Subcutaneous adipose tissue (tissue), 4 donors: ENCODE measurements around the gene RNF138. TPM values are rescaled to one million over a fixed set of nuclear protein-coding genes. Genes with fewer than 3 reads are reported as not detected.

Source experiments
- total RNA-seq, 4 donors: library from RNA; depleted of rRNA; stranded (reverse); fragments of >200 nt; gene quantifications; one replicate each; pipeline ENCODE4 v1.1.0, GENCODE V29; 2016
- TF ChIP-seq, protein P1 (sequence below): fragments of 450-650 bp; IDR thresholded peaks from one replicate; pipeline ENCODE4 v1.5.1; 2016; ENCODE audit warnings: low read depth, mild to moderate bottlenecking, control low read depth, antibody characterized with exemption, moderate library complexity

The RNF138 gene
- total RNA-seq, 4 donors from 2014 or later = 19.7 to 31.6 (median 22.3) TPM

DNA sequence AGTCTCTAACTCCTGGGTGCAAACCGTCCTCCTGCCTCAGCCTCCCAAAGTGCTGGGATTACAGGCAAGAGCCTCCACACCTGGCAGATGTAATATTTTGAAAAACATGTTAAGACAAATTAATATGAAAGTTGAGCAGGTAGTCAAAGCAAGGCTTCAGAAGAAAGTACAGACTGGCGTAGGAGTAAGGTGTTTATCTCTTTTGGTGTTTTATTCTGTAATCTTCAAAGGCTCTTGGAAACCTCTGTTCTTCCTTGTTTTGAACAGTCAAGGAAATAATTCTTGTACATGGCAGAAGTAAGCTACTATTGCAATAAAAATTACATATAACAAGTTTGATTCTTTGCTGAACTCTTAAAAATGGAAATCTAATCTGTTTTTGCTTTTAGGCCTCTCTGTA lies 5.3 kb downstream of the RNF138 start:
- TF ChIP-seq, protein P1, sequence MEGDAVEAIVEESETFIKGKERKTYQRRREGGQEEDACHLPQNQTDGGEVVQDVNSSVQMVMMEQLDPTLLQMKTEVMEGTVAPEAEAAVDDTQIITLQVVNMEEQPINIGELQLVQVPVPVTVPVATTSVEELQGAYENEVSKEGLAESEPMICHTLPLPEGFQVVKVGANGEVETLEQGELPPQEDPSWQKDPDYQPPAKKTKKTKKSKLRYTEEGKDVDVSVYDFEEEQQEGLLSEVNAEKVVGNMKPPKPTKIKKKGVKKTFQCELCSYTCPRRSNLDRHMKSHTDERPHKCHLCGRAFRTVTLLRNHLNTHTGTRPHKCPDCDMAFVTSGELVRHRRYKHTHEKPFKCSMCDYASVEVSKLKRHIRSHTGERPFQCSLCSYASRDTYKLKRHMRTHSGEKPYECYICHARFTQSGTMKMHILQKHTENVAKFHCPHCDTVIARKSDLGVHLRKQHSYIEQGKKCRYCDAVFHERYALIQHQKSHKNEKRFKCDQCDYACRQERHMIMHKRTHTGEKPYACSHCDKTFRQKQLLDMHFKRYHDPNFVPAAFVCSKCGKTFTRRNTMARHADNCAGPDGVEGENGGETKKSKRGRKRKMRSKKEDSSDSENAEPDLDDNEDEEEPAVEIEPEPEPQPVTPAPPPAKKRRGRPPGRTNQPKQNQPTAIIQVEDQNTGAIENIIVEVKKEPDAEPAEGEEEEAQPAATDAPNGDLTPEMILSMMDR = no peak

DNA sequence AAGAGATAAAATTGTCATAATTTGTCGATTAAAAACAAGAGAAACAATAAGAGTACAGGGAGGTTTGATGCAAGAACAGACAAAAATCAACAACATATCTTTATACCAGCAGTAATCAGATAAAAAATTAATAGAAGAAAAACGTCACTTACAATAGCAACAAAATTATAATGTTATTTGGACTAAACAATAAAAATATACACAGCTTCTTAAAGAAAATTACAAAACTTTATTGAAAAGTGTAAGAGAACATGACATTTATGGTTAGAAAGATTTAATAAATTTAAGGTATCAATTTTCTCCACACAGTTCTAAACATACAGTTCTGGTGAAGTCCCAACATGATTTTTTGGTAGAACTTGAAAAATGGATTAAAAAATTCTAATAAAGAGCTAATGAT lies 12.8 kb downstream of the RNF138 start:
- TF ChIP-seq, protein P1 = no peak

DNA sequence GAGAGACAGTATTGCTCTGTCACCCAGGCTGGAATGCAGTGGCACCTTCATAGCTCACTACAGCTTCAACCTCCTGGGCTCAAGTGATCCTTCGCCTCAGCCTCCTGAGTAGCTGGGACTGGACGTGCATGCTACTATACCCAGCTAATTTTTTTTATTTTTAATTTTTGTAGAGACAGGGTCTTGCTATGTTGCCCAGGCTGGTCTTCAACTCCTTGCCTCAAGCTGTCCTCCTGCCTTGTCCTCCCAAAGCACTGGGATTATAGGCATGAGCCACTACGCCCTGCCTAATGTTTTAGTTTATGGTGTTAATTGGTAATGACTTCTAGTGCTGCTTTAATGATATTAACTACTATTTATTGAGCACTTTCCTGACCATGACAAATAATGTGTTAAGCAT lies 18.3 kb downstream of the RNF138 start:
- TF ChIP-seq, protein P1 = no peak

DNA sequence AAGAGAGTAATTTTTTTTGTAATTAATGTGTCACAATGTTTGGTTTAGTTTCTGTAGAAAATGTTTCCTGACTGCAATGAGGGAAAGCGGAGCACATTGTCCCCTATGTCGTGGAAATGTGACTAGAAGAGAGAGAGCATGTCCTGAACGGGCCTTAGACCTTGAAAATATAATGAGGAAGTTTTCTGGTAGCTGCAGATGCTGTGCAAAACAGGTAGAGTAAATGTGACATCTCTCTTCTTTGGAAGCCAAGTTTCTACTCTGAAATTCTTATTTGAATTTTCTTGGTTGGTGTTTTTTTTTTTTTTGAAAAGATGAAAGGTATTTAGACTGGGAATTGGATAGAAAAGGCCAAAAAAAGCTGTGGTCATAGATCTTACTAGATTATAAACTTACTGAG lies 20.0 kb downstream of the RNF138 start:
- TF ChIP-seq, protein P1 = no peak

DNA sequence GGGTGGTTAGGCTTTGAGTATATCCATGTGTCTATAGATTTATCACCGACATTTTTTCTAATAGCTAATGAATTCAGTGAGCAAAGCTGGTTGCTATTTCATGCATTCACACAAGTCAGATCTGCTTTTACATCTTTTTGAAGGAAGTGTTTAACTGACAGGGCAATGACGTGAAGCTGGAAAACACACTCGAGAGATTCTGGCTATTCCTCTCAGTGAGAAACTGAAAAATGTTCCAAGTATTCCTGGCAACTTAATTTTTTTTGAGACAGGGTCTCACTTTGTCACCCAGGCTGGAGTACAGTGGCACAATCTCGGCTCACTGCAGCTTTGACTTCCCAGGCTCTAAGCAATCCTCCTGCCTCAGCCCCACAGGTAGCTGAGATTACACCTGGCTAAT lies 21.2 kb downstream of the RNF138 start:
- TF ChIP-seq, protein P1 = no peak

DNA sequence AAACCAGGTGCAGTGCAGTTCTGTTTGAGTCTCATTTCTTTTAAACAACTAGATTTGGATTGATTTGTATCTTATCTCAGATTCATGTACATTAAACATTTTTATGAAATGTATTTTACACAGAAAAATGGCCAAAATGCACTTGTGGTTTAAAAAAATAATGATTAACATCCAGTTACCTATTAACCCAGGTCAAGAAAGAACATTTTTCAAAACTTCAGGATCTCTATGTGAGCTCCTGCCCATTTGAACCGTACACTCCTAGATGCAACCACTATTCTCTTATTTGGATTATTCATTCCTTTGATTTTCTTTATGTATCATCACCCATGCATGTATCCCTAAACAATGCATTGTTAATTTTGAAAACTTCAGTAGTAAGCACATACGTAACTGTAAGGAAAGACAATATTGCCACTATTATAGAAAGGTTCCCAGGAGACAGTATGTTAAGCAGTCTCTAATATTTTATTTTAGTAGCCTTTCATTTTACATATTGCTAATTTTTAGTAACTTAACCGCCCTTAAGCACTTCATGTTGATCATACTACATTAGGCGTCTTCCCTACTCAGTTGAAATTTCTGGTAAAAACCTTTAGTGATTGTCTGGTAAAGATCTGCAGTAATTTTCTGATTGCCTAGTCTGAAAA lies 22.7 kb downstream of the RNF138 start:
- TF ChIP-seq, protein P1 = no peak

DNA sequence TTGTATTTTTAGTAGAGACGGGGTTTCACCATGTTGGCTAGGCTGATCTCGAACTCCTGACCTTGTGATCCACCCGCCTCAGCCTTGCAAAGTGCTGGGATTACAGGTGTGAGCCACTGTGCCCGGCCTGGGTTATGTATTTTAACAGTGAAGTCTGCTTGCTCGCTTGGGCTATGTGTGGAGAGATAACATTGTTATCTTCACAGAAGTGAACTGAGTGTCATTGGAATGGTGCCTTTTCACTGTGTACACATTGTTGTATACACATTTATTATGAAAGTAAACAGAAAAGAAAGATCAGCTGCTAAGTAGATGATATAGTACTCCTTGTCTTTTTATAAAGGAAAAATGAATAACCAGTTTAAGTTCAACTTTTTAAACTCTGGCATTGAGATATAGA lies 30.4 kb downstream of the RNF138 start:
- TF ChIP-seq, protein P1 = no peak
